Uterine smooth muscle cell (primary cell): ENCODE data around the gene SLC16A14. TPM values are rescaled to one million over a fixed set of nuclear protein-coding genes. Genes with fewer than 3 reads are reported as not detected.

ENCODE experiments used
- total RNA-seq: library from RNA; depleted of rRNA; stranded (reverse); fragments of >200 nt; gene quantifications from 2 replicates; pipeline ENCODE4 v1.2.3, GENCODE V29; 2014

Gene SLC16A14, protein sequence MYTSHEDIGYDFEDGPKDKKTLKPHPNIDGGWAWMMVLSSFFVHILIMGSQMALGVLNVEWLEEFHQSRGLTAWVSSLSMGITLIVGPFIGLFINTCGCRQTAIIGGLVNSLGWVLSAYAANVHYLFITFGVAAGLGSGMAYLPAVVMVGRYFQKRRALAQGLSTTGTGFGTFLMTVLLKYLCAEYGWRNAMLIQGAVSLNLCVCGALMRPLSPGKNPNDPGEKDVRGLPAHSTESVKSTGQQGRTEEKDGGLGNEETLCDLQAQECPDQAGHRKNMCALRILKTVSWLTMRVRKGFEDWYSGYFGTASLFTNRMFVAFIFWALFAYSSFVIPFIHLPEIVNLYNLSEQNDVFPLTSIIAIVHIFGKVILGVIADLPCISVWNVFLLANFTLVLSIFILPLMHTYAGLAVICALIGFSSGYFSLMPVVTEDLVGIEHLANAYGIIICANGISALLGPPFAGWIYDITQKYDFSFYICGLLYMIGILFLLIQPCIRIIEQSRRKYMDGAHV
- total RNA-seq: 2.2 and 3.5 TPM in 2 replicates

GRCh38 chr2:230068651-230069055, at the start of gene SLC16A14:
Gene SLC16A14, minus strand, starts transcription at chr2:230068924. Its CDS starts 9,572 bp downstream, at chr2:230059352.

Other genes with a start within 250 kb of the SLC16A14 start
- 262 and 314 TPM in 2 replicates for gene TRIP12, start 146.9 kb downstream of the SLC16A14 start, total RNA-seq
- gene FBXO36, start 146.4 kb downstream of the SLC16A14 start, total RNA-seq: 1.9 and 4.5 TPM in 2 replicates
- 3.6 and 4.2 TPM in 2 replicates for gene SP110, start 151.1 kb upstream of the SLC16A14 start, total RNA-seq
- gene SP140, start 156.8 kb upstream of the SLC16A14 start, total RNA-seq: 2.0 and 2.6 TPM in 2 replicates